ENCODE results near the gene ZACN.

DNA sequence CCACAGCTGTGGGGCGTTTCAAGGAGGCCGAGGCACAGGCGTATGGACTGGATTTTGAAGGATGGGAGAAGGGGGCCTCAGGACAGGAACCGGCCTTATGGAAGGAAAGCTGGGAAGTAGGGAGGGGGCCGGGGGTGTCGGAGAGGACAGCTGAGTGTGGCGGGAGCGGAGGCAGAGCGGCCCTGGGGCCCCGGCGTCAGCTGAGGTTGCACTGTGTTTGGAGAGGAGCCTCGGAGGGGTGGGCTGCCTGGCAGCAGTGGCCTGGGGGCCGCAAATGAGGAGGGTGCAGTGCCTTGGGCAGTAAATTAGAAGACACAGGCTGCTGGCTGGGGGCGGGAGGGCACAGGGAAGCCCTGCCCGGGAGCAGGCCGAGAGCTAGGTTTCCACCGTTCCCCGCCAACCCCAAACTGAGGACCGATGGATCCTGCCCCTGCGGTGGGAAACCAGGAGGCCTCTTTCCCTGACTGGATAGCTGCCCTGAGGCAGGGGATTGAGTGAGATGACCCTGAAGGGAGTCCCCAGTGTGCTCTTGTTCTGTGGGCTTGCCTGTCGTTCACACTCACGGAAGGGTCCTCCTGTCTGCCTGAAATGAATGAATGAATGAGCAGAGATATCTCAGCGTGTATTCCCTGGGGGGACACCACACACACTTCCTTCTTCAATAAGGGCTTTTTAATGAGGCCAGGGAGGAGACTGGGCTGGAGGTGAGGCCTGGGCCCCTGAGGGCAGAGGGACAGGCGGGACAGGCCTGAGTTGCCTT lies 43.6 kb downstream of the ZACN start:
- TF ChIP-seq, protein P1, sequence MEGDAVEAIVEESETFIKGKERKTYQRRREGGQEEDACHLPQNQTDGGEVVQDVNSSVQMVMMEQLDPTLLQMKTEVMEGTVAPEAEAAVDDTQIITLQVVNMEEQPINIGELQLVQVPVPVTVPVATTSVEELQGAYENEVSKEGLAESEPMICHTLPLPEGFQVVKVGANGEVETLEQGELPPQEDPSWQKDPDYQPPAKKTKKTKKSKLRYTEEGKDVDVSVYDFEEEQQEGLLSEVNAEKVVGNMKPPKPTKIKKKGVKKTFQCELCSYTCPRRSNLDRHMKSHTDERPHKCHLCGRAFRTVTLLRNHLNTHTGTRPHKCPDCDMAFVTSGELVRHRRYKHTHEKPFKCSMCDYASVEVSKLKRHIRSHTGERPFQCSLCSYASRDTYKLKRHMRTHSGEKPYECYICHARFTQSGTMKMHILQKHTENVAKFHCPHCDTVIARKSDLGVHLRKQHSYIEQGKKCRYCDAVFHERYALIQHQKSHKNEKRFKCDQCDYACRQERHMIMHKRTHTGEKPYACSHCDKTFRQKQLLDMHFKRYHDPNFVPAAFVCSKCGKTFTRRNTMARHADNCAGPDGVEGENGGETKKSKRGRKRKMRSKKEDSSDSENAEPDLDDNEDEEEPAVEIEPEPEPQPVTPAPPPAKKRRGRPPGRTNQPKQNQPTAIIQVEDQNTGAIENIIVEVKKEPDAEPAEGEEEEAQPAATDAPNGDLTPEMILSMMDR (IDR thresholded peaks at IDR 0.05; ENCODE audit: low read depth, low read length, poor library complexity, severe bottlenecking) = no peak
- no peak for TF ChIP-seq EZH2phosphoT487 (IDR thresholded peaks at IDR 0.05; ENCODE audit: borderline replicate concordance, low read length)

Data from DOHH2 (cell line).